ENCODE data around the gene CARD8.
A peak's percentile ranks its signal among the peaks of the same experiment; 100 is the strongest.

Gene CARD8

GRCh38 chr19:48170817-48171347, 84.8 kb downstream of the CARD8 start:
- peak; percentile 80 for DNase-seq (ENCODE audit: low spot score)

GRCh38 chr19:48169939-48170803, 85.5 kb downstream of the CARD8 start, which contains the start of the genes LIG1 and ZSWIM9:
Gene LIG1 (minus strand): TSS chr19:48170344. CDS start chr19:48165566, 4,778 bp downstream.
Gene ZSWIM9 (plus strand): TSS chr19:48170680. CDS start chr19:48171803, 1,123 bp downstream.
- DNase-seq (ENCODE audit: low spot score): peak; percentile 95

DNA sequence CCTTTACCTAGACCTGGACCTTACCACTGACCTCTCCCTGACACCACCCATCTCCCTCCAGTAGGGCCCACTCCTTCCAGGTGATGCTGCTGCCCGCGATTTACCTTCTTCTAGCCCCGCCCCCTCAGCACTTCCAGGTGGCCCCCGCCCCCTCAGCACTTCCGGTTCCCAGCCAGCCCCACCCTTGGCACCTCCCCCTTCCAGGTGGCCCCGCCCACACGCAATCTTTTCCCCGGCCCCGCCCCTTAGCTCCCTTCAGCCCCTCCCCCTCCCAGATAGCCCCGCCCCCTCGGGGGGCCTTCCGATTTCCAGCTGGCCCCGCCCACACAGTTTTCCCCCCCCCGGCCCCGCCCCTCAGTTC, 86.2 kb downstream of the CARD8 start:
- peak; percentile 72 for DNase-seq (ENCODE audit: low spot score)

- DNase-seq (ENCODE audit: low spot score): no peak
Observed at GRCh38 chr19:48168689-48169088, 87.0 kb downstream of the CARD8 start.

DNA sequence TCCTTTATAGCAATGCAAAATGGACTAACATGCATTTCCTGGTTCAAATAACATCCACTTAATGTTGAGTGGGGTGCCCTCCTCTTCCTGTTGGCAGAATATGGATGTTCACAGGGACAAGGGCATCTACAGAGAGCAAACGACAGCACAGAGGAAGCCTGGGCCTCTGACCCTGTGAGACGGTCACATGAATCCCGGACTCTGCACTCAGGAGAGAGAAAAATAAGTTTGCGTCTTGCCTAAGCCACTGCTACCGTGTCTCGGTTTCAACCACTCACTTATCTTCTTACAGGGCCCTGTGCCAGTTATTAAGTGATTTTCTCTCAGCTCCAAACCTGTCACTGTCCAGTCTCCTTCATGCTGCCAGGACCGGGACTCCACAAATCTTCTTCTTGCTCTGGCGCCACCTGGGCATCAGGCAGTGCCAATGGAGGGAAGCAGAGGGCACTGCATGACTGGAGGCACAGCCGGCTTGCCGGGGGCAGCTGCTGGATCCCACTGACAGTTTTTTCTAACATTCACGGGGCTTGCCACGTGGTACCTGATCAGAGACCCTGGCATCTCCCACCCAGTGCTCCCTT, 97.4 kb downstream of the CARD8 start:
- no peak for DNase-seq (ENCODE audit: low spot score)

Data from NAMALWA (cell line).